HG03039 (cell line): Measurements from ENCODE around the gene SHISAL2A.
A peak's percentile ranks its signal among the peaks of the same experiment; 100 is the strongest.

Experiments used
- ATAC-seq: cut with Tn5 transposase; IDR thresholded peaks from one replicate; pipeline ENCODE4 v1.9.1; 2021; ENCODE audit warnings: mild to moderate bottlenecking, moderate library complexity; ENCODE audit not compliant: unreplicated experiment

SHISAL2A gene

GRCh38 chr1:52615489-52616042, 17.4 kb upstream of the SHISAL2A start:
- no peak for ATAC-seq

GRCh38 chr1:52621950-52622349, 11.0 kb upstream of the SHISAL2A start:
- no peak for ATAC-seq

- ATAC-seq, result no peak
These were observed 9.2 kb upstream of the SHISAL2A start for GRCh38 chr1:52623812-52624211.

- ATAC-seq, result no peak
These were observed 5.9 kb upstream of the SHISAL2A start for GRCh38 chr1:52627028-52627427.

GRCh38 chr1:52628614-52629324, 4.2 kb upstream of the SHISAL2A start:
- no peak for ATAC-seq

- no peak for ATAC-seq
These were observed 3.7 kb upstream of the SHISAL2A start for GRCh38 chr1:52629325-52629643.

- no peak for ATAC-seq
These were observed 3.3 kb upstream of the SHISAL2A start for GRCh38 chr1:52629667-52630066.

GRCh38 chr1:52631759-52632331, 1.1 kb upstream of the SHISAL2A start:
- ATAC-seq, result no peak

- no peak for ATAC-seq
These were observed 355 bp downstream of the SHISAL2A start for GRCh38 chr1:52633291-52633754.

- ATAC-seq, result no peak
These were observed 1.1 kb downstream of the SHISAL2A start for GRCh38 chr1:52634111-52634510.

- ATAC-seq, result no peak
These were observed 2.5 kb downstream of the SHISAL2A start for GRCh38 chr1:52635321-52636089.

- ATAC-seq, result peak; percentile 66
These were observed 4.0 kb downstream of the SHISAL2A start for GRCh38 chr1:52636721-52637695.

- ATAC-seq, result no peak
These were observed 5.0 kb downstream of the SHISAL2A start for GRCh38 chr1:52637946-52638345.

- ATAC-seq, result no peak
These were observed 7.7 kb downstream of the SHISAL2A start for GRCh38 chr1:52640697-52641096.

- no peak for ATAC-seq
These were observed 8.3 kb downstream of the SHISAL2A start for GRCh38 chr1:52641307-52641706.

- ATAC-seq, result no peak
These were observed 12.3 kb downstream of the SHISAL2A start for GRCh38 chr1:52645261-52645660.

- ATAC-seq, result no peak
These were observed 18.9 kb downstream of the SHISAL2A start for GRCh38 chr1:52651904-52652303.

- no peak for ATAC-seq
These were observed 20.4 kb downstream of the SHISAL2A start for GRCh38 chr1:52653207-52653849.

GRCh38 chr1:52654063-52654462, 21.1 kb downstream of the SHISAL2A start:
- no peak for ATAC-seq

GRCh38 chr1:52657702-52658101, 24.7 kb downstream of the SHISAL2A start:
- ATAC-seq, result no peak
